HG03354 (cell line): ENCODE measurements around the gene PPM1H.
"Not testable (repeated sequence)": the region's sequence is repeated elsewhere in the genome, so short reads cannot be mapped to it uniquely, and the experiment has no call there.

Source experiments
- ATAC-seq: cut with Tn5 transposase; IDR thresholded peaks from one replicate; pipeline ENCODE4 v1.9.1; 2021; ENCODE audit warnings: mild to moderate bottlenecking; ENCODE audit not compliant: unreplicated experiment, poor library complexity, severe bottlenecking

PPM1H gene, protein sequence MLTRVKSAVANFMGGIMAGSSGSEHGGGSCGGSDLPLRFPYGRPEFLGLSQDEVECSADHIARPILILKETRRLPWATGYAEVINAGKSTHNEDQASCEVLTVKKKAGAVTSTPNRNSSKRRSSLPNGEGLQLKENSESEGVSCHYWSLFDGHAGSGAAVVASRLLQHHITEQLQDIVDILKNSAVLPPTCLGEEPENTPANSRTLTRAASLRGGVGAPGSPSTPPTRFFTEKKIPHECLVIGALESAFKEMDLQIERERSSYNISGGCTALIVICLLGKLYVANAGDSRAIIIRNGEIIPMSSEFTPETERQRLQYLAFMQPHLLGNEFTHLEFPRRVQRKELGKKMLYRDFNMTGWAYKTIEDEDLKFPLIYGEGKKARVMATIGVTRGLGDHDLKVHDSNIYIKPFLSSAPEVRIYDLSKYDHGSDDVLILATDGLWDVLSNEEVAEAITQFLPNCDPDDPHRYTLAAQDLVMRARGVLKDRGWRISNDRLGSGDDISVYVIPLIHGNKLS

DNA sequence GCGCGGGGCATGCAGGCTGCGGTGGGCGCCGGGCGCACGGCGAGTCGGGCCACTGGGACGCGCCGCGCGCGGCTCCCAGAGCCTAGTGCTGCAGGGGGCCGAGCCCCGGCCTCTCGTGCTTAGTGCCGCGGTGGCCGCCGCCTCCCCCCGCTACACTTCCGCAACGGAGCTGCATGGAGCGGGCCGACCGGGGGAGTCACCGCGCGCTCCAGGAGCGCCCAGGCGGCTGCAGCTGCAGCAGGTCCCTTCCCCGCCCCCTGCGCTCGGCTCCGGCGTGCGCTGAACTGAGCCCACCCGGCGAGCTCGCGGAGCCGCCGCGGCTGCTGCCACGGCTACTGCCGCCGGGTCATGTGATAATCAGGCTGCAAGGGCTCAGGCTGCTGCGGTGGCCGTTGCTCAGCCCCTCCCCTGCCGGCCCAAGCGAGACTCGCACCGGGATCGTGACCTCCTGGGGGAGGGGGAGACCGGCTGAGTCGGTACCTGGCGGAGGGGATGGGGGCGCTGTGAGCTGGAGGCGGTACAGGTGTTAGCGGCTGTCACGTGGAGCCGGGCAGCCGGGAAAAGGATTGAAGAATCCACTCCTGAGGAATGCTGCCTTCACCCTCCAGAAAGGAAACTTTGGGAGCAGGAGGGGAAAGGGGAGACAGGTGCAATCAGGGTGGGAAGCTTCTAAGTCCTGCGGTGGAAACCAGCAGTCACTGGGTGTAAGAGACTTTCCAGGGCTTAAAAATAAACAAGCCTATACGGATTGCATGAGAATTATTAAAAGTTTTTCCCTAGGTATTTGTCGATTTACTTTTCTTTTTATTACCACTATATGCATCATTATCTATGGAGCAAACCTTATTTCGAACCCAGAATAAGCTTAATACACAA lies at the start of gene PPM1H:
Gene PPM1H (minus strand): TSS at position 352 of the 876 bp plus-strand sequence. CDS start 414 bp downstream, outside the sequence.
- peak; percentile 84 for ATAC-seq

DNA sequence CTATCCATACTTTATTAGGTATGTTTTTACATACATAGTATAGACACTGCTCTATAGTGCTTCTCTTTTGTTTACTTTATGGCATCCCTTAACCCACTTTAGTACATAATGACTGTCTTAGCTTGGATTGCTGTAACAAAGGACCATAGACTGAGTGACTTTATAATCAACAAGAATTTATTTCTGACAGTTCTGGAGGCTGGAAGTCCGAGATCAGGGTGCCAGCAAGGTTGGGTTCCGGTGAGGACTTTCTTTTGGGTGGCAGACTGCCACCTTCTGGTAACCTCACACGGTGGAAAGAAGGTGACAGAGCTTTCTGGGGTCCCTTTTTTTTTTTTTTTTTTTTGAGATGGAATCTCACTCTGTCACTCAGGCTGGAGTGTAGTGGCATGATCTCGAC lies 48.6 kb upstream of the PPM1H start:
- no peak for ATAC-seq

DNA sequence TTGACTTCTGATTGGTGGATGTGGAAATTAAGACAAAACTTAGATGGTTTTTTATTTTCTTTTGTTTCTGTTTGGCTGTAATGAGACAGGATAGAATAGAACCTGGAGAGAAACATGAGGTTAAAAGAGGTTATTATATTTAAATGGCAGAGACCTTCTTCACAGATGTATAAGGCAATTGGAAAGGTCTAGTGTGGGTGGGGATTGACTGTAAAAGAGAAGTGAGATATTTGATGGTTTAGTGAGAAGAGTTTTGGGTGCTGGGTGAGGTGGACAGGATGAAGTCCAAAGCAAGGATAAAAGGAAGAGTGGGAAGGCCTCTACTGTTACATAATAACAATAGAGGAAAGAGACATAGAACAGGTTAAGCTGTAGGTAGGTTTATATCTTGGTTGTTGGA lies 43.8 kb upstream of the PPM1H start:
- ATAC-seq, result no peak

DNA sequence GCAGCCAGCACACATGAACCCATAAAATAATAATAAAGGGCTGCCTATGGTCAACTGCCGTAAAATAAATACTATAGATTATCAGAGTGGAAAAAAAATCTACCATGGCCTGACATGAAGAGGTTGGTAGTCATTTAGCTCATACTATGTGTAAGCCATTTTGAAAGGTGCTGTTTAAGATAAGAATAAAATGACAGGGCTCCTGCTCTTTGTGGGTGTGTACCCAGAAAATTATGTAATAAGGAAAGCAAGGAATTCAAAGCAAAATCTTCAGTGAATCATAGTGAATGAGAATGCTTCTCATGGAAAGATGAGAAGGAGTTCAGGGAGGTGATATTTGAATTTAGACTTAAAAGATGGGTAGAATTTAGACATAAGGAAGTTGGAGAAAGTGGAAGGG lies 42.9 kb upstream of the PPM1H start:
- ATAC-seq, result no peak

DNA sequence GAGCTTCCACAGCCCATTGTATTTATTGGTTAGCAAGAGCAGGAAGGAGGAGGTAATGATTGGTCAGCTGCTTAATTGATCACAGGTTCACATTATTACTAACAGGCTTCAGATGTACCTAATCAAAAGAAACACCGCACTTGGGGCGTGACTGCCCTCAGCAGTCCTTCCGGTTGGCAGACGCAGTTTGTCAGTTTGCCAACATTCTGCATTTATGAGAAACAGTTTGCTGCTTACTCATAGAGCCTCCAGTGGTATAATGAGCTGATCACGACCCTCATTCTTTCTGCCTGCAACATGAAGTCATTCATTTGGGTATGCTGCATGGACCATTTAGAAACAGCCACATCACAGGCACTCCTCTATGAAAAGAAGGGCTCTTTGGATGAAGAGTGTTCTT lies 42.5 kb upstream of the PPM1H start:
- ATAC-seq, result no peak

DNA sequence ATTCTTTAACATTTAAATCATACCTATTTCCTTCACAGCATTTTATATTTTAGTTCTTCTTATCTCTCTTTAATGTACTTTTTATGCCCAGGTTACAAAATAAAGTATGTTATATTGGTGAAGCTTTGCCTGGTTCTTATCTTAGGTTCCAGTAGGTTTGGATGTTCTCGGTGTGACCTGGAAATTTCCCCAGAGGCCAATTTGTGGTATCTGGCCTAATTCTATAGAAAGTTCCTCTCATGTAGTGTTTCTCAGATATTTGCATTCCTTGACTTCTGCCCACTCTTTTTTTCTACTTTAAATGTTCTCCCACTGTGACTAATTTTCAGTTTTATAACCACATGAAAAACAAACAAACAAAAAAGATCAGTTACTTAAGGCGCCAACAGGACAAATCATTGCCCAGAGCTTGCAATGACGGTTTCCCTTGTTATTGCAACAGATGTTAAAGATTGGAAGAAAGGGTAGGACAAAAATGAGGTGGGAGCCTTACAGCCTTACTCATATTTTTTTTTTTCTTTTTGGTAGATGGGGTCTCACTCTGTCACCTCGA lies 41.2 kb upstream of the PPM1H start:
- ATAC-seq, result no peak

DNA sequence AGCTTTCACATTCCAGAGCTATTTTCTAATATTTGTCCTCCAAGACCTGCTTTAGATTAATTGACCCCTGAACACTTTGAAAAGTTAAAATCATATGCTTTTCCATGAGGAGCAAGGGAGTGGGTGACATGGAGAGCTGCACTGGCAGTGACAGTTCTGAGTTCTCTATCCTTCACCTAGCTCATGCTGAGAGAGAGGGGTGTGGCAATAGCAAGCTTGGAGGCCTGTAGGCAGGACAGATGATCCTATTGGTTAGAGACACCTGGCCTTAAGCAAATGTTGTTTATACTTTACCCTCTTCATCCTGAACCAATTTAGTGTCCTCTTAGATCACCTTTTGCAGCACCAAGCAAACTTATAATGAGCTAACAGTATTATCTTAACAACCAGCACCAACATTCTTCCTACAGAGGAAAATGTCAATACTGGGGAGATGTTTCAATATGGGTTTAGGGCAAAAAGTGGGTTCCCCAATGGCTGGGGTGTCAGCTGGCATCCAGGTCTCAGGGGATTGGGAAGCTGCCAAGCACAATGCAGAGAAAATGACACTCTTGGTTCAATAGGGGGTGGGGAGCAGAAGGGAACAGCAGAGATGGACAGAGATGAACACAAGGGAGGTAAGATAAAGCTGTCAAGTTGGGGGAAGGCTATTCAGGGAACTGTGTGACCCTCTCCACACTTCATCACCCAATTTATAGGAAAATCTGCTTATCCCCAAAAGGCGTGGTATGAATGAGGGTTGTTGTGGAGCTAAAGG lies 37.0 kb upstream of the PPM1H start:
- no peak for ATAC-seq

DNA sequence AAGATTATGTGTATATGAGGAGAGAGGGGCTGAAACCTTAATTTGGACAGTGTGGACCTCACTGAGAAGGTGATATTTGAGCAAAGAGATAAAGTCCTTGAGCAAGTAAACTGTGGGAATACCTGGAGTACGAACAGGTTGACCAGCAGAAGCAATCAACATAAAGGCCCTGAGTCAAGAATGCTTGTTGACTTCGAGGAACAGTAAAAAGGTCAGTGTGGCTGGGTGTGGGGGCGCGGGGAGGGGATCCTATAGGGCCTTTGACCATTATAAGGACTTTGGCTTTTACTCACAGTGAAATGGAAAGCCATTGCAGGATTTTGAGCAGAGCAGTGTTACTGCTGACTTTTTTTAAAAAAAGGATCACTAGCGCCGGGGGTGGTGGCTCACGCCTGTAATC lies 34.7 kb upstream of the PPM1H start:
- ATAC-seq, result no peak

DNA sequence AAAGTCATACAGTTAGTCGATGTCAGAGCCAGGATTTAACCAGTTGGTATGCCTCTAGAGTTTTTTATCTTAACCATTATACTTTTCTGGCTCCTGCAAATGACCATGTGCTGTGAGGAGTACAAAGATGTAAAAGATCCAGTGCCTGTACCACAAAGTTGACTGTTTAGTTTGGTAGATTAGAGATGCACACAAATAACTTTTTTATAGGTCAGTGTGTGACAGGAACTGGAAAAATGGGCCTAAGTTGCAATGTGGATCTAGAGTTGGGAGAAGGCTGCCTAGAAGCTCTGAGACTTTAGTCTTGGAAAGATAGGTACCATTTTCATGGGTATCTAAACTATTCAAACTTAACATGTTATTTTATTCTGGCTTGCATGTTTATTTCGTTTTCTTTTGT lies 32.8 kb upstream of the PPM1H start:
- no peak for ATAC-seq

DNA sequence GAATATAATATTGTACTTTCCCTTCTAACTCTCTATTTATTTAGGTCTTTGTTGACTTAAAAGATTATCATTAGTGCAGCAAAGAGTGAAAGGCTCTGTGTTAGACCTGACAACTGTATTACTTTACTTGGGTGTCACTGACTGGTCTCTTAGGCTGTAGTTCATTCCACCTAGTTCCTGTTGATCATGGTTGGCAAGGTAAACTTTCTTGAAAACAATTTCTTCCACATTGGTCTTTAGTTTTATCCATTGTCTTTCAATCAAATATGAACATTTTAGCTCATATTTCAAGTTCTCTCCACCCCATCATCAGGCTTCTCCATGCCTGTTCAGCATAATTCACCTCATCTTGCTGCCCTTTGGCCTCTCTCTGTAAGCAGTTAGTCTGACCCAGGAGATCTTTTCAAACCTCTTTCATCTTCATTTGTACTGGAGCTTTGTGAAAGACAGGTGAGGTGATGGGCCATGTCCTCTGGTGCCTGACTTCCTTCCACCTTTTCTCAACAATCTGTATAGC lies 32.1 kb upstream of the PPM1H start:
- no peak for ATAC-seq

DNA sequence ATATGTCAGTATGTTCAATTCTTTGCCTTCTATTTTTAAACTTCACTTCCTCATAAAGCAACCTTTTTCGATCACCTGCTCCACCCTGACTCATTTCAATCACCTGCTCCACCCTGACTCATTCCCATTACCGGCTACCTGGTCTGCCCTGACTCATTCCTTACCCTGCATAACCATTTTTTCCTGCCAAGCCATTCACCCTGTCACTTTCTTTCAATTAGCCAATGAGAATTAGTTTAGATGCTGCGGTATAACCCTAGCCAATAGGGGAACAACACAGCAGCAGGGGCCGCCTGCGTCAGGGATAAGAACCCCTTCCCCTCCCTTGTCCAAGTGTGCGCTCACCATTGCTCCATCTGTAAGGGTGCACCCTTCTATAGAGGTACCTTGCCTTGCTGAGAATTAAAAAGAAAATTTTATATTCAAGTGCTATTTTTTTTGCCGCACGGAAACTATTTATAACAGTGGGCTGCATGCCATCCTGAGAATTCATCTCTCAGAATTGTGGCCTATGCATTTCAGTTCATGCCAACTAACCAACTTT lies 31.6 kb upstream of the PPM1H start:
- ATAC-seq, result not testable (repeated sequence)

DNA sequence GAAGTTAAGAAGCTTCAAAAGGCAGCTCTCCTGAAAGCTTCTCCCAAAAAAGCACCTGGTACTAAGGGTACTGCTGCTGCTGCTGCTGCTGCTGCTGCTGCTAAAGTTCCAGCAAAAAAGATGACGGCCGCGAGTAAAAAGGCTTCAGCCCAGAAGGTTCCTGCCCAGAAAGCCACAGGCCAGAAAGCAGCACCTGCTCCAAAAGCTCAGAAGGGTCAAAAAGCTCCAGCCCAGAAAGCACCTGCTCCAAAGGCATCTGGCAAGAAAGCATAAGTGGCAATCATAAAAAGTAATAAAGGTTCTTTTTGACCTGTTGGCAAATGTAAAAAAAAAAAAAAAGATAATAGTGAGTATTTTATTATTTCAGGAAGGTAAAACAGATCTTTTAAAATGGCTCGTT lies 30.8 kb upstream of the PPM1H start:
- not testable (repeated sequence) for ATAC-seq

DNA sequence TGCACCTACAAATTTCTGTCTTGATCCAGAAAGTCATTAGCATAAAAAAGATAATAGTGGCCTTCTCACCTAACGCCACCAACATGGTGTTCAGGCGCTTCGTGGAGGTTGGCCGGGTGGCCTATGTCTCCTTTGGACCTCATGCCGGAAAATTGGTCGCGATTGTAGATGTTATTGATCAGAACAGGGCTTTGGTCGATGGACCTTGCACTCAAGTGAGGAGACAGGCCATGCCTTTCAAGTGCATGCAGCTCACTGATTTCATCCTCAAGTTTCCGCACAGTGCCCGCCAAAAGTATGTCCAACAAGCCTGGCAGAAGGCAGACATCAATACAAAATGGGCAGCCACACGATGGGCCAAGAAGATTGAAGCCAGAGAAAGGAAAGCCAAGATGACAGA lies 30.3 kb upstream of the PPM1H start:
- not testable (repeated sequence) for ATAC-seq

DNA sequence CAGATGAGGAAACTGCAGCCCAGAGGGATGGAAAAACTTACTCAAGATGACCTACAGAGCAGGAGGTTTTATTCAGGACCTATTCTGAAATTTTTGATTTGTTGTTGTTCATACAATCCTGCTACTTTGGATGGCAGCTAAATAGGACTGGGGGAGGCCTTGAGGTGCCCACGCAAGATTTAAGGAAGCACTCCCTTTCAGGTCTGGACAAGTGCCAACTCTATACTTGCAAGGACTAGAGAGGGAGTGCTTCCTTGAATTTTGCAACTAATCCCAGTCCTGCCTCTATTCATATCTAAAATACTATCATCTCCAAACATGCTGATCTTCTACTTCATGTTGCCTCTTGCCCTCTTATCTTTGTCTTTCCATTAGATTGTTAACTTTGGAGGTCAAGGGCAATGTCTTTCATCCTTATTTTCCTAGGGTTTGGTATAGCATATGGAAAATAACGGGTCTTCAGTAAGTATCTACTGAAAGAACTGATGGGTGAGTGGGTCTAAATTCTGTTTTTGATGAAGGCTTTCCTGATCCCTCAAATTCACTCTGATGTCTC lies 28.6 kb upstream of the PPM1H start:
- ATAC-seq, result no peak

DNA sequence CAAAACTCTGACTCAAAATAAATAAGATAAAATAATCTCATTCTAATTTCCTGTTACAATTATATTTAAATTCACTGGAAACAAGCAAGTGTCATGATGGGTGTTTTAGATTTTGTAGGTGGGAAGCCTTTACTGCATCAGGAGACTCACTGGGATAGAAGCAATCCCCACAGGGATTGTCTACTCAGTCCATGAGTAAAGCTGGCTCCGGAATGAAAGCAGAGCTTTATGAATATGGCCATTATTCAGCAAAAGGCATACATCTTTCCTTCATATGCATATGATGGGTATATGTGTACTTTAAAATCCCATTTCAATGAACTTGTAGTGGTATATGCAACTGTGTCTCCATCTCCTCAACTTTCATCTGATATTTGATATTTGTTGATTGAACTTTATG lies 25.4 kb upstream of the PPM1H start:
- no peak for ATAC-seq

DNA sequence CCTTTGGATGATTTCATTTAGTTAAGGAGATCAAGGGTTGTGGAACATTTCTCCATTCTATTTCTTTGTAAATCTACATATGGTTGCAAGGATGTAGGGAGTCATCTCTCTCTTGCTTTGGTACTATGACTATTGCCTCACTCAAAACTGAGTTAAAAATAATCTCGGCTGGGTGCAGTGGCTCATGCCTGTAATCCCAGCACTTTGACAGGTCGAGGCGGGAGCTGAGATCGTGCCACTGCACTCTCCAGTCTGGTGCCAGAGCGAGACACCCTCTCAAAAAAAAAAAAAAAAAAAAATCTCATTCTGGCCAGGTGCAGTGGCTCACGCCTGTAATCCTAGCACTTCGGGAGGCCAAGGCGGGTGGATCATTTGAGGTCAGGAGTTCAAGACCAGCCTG lies 24.8 kb upstream of the PPM1H start:
- ATAC-seq, result no peak

DNA sequence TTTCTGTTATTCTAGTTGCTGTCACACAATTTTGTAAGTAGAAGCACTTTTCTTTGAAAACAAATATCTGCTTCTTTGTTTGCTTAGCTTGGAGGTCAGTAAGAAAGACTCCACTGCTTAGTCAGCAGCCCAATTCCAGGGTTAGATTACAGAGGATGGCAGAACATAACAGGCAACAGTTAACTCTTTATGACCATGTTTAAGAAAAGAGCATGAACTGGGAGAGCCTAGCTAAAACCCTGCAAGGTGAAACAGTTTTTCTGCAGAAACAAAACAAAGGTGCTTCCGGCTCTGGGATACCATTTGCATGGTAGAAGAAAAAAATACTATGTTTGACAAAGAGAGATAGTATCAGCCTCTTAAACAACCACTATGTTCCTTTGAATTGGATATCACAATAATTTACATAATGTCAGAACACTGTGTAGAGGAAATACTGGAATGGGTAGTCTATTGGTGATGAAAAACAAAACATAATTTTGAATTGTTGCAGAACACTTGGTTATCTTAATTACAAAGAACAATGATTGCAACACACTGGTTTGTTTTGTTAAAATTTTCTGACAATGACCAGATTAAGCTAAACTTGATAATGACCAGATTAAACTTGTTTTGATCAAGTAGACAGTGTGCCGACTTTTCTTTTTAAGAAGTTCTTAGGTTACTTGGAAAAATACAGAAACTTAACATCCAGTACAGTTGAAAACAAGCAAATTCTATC lies 22.4 kb upstream of the PPM1H start:
- ATAC-seq, result no peak

DNA sequence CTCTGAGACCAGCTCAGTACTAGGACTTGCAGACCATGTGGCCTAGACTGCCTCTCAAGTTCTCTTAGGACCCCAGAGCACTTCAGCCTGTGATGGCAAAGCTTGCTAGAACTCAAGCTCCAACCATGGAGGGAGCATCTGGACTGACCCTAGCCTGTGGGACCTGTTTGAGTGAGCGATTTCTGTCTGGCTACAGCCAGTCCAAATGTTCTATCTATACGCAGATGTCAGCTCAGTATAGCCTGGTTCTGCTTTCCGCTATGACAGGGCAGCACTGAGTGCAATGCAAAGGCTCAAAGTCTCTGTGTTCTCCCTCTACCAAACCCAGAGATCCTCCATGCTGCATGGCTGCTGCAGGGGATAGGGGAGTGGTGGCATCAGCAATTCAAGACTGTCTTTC lies 20.7 kb upstream of the PPM1H start:
- no peak for ATAC-seq
